Activated CD4-positive, alpha-beta T cell treated with anti-CD3 and anti-CD28 coated beads, Interleukin-2, amount 50 U/mL, for 4 hours (primary cell): Measurements from ENCODE around the gene PLCL2.

Experiments
- DNase-seq, 2 experiments: peaks; one replicate each; pipeline ENCODE4 v3.0.0-alpha.2; 2020

PLCL2 gene

DNA sequence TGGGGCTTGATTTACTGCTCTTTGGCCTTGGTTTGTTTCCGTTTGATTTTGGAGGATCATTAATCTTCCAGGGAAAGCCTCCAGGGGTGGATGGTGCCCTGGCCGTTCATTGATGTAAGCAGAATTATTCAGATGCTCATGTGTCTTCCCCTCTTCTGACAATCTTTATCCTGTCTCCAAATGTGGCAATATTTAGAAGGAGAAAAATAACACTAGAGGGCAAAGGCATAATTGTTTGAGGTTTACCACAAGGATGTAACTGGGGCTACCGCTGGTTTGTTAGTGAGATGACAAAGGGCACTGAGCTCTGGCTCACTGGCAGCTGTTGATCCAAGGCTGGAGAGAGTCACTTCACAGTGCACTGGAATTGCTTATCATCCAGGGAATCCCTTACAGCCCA, 18.2 kb upstream of the PLCL2 start:
- no peak for DNase-seq

DNA sequence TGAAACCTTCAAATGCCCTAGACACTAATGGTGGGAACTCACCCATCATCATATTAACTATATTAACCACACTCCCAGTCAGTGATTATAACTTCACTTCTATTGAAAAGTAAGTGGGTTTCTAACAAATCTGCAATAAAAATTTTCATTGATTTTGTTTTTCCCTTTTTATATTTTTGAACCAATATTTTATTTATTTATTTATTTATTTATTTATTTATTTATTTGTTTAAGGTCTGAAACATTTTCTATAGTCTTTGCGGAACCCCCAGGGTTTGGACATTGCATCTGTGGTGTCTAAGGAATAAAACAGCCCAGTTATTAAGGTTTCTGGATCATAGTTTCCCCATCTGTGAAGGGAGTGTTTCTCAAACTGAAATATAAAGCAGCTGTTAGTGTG, 16.2 kb upstream of the PLCL2 start:
- DNase-seq = no peak

DNA sequence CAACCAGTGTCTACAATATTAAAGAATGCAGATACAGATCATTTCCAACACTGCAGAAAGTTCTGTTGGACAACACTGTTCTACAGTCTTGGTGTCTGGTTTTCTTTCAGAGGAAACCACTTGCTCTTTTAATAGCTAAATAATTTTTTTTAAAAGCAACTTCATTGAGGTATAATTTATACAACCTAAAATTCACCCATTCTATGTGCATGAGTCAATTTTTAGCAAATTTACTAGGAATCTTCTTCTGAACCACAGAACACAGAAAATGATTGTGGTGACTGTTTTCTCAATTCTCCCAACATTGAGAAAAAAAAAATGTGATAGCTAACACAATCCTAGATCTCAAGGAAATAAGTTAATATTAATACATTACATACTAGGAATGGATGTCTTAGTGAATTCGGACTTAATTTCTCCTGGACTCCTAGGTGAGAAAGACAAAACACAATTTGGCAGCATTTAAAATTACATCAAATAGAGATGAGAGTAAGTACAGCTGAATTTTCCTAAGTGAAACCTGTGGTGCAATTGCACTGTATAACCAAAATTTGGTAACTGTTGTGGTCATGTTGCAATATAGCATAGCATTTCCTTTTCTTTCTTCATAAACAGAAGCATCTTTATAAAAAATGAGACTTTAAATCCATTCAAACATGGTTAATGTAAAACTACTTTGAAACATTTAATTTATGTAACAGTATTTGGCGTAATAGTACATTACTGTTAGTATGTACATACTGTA, 15.3 kb upstream of the PLCL2 start:
- no peak for DNase-seq

DNA sequence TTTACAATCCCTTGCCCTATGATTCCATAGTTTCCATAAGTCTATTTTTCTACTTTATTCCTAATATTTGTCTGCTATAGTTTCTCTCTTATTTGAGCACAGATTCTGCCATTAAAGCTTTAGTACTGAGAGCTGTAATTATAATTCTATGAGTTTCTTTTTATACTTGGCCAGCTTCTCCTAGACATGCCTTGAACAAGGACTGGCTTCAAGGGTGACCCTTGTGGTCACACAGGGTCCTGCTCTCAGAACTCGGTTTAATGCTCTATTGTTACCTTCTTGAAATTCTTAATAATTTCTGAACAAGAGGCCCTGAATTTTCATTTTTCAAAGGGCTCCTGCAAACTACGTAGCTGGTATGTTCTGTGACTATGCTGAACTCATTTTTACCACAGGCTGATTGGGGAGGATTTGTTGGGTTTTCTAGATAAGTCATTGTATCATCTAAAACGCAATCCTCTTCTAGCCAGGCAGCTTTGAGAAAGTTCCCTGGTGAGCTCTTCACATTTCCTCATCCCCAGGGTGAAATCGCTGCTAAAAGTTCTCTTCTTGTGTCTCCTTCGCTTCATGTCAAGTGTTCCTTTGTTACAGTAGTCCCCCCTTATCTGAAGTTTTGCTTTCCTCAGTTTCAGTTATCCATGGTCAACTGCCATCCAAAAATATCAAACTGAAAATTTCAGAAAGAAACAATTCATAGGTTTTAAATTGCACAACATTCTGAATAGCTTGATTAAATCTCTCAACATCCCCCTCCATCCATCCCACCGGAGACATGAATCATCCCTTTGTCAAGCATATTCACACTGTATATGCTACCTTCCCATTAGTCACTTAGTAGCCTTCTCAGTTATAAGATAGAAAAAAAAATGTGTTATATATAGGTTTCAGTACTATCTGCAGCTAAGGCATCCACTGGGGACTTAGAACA, 12.6 kb upstream of the PLCL2 start:
- DNase-seq = no peak

DNA sequence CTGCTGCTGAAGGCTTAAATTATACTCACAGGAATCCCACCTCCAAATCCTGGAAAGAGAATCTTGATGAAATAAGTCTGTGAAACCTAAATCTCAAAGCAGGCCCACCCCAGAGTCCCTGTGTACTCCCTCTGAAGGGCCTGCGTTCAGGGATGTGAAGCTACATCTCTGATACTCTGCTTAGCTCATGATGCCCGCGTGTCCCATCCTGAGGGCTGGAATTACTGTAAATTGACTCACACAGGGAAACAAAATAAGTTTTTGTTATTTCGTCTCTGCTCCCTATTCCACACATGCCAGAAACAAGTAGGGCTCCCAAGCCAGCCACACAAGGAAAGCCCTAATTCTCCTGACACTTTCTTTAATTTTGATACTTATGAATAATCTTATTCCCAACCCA, 10.9 kb upstream of the PLCL2 start:
- DNase-seq = no peak

DNA sequence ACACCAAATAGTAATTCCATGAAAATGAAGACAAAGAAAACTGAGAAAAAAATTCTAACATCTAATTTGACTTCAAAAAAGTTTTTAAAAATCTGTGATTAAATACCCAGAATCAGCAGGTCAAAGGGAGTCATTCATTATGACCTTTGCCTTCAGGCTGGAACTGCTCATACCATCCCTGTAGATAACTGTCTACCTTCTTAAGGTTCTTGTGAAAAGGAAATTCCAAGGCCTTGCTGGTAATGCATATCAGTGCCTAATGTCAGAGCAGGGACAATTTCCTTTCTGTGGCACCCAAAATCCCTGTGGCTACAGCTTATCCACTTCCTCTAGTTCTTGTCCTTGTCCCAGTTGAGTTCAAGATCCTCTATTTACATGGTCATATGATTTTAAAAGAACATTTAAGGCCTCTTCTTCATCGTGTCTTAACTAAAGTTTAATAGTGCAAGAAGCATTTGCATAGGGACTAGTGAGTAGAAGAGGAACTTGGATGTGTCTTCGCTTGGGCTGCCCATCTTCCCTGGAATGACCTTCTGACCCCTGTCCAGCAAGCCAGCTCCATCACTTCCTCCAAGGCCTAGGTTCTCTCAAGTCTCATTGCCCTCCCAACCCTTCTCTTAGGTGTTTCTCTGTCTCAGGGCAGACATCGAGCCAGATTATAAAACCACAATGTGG, 8.7 kb upstream of the PLCL2 start:
- no peak for DNase-seq

DNA sequence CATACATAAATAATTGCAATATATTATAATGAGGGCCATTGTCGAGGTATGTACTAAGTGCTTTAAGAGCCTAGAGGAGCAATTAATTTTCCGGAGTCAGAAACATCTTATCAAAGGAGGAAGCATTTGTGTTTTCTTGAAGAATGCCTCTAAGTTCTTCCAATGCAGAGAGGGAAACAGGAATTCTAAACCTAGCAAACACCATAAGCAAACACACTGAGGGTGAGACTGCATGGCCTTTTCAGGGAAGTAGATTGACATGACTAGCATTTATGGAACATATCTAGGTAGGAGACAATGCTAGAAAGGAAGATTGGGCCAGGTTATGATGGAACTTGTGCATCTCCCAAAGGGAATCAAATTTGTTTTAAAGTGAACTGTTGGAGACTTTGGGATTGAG, 7.2 kb upstream of the PLCL2 start:
- no peak for DNase-seq

DNA sequence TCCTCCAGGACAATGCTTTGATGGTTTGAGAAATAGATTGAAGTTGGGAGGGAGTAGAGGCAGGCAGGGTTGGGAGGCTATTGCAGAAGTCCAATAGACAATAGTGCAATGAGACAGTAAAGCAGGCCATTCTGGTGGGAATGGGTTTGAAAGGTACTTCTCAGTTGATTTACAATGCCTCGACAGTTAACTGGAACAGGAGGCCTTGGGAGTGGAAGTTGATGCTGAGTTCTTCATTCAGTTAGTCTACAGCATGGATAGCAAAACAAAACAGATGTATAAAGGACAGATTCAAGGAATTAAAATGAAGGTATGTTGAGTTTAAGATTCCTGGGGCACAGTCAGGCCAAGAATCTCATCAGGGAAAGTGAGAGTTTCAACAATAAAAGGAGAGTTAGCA, 6.8 kb upstream of the PLCL2 start:
- DNase-seq = no peak

DNA sequence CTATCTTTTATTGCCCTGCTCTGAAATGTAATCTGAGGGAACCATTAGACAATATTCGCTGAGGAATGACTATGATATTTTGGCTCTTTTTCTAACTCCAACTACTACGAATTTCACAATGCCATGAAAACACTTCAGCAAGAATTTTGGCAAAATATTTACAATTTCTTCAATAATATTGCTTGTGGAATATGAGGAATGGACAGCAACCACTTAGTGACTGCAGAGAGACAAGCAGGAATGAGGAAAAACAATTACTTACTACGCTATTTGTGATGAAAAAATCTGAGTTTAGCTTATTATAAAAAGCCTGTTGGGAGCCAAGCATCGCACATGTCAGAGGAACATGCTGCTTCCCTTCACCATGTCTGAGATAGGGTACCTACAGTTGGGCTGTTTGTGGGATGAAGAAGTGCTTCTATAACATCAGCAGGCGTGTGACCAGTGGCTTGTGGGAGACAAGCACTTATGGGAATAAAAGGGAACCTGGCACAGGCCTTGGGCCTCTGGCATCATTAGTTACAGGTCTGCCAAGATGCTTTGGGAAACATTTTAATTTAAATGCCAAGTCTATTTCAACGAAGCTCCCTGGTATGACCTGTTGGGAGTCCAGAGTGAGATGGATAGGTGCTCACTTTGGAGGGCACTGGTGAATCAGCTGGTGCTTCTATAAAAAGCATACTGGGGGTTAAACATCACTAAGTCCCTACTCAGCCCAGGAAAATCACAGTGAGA, 2.7 kb upstream of the PLCL2 start:
- no peak for DNase-seq

DNA sequence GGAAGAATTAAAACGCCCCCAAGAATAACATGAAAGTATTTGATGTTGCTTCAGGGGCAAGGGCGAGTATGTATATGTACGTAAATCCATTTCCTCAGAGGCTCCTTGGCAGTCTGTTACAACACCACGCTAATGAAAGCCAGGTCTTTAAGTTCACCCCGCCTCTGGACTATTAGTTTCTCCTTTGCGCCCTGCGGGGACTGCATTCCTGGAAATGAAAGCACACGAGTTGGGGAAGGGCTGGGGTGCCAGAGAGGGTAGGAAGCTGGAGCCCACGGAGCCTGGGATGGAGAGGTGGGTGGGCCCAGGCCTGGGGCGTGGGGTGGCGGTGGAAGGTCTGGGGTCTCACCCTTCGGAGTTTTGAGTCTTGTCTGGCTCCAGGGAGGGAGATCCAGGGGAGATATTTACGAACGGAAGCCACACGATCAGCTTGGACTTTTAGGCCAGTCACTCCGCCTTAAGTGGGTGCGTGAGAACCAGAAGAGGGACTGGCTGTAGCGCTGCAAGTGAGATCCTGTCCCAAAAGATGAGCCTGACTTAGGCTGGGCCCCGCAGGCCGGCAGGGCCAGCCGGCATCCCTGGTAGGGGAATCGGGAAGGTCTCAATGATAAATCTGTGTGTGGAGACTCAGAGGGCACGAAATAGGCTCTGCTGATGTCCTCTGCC, 1.6 kb upstream of the PLCL2 start:
- DNase-seq = no peak

DNA sequence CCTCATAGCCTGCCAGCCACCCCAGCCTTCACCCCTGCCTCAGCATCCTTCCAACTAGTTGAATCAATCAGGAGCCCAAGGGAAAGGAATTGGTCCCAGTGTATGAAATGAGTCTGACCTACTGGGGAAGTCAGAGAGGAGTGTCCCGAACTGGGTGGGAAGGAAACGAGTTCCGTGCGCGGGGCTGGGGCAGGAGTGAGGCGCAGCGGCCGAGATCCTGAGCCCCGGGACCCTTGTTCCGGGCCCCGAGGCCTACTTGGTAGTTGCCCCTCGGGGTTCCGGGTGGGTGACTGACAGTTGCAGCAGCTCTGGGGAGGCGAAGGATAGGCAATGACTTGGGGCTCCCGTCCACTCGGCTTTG, 1.1 kb upstream of the PLCL2 start:
- DNase-seq = no peak

DNA sequence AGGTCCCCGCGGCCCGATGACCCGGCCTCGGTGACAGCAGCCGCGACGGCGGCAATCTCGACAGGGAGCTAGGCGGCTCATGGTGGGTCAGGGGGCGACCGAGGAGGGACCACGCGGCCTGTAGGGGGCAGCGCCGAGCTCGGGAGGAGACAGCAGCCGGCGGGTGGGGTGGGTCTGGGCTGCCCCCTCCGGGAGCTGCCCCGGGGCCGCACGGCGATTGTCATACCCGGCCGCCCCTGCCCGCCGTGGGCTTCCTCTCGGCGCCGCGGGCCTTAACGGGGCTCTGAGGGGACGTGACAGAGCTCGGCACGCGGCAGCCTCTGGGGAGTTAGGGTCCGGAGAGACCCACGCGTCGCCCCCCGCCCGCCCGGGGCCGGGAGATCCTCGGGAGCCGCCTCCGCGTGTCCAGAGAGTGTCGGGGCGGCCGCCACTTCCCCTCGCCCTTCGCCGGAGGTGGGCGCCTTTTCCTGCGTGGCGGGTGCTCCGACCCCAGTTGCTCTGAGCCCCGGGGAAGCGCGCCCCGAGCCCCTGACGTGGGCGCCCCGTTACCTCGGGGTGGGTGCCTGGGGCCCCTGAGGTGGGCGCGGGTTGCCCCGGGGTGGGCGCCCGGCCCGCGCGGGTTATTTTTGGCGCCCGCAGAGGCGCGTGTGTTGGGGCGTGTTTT, 539 bp upstream of the PLCL2 start:
- peak; percentile 71 to 72 for DNase-seq

DNA sequence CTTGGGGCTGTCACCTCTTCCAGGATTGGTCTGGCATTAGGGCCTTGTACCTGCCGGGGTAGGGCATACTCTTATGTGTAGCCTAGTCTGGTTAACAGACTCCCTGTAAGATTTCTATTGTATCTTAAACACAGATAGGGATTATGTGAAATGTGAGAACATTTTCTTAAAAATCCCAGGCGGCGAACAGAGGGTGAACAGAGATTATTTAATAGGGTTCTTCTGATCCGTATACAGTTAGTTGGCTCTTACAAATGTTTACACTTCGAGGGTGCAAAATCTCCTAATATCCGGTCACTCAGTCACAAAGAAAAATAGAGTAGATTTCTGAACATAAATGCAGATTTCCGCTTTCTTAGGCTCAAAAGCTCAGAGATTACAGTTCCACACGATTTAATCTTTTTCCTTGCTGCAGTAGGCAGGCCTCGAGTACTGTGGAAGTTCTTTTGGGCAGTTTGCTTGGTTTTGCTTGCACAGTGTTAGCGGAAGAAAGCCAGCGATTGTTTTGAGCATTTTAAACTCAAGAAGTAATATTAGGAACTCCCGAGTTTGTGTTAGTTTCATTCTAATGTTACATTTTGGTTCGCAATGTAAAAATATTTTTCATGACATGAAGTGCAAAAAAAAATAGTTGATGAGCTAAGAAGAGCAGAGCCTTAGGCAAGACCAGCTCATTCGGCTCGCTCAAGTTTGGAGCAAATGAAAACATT, 993 bp downstream of the PLCL2 start:
- no peak for DNase-seq

DNA sequence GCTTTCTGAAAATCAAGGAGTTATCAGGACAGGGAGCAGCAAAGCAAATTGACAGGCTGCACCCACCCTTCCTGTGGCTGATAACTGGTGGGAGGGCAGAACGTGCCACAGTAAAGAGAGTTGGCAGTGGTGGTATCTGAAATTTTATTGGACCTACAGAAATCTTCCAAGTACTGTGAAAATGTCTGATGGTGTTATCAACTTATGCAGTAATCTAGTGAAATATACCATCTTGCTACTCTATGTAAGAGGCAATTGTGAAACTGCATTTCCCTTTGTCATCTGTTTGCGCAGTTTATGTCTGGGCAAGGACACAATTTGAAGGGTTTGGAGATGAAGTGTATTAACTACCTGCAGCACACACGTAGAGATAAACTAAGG, 1.5 kb downstream of the PLCL2 start:
- no peak for DNase-seq

DNA sequence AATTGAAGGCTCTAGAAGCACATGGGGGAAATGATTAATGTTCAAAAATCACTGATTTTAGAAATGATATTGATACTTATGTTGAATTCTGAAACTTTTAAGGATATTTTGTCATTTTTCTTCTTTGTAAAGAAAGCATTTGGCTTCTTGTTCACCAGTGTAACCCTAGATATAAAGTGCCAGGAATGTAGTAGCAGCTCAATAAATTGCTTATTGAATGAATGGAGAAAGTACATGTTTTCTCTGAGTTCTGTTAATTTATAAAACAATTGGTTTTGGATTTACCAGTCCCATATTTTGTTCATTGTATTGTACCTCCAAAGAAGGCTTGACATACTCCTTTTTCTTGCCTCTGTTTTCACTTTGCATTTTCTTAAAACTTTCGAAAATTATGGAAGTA, 2.4 kb downstream of the PLCL2 start:
- DNase-seq = no peak

DNA sequence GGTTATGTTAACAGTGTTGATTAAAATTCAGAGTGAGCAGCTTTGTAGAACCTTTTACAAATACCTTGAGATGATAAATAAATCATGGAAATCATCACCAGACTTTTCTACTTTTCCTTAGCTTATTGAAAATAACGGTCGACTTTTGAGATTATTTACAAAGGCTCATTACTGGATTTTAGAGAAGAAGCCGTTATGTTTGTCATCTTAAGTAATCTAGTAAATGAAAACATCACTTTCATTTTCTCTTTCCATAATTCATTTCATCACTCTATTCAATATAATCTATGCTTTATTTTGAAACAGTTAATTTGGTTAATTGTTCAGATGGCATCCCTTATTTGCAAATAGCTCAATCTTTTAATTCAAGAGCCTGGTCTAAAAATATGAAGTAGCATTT, 3.6 kb downstream of the PLCL2 start:
- no peak for DNase-seq

DNA sequence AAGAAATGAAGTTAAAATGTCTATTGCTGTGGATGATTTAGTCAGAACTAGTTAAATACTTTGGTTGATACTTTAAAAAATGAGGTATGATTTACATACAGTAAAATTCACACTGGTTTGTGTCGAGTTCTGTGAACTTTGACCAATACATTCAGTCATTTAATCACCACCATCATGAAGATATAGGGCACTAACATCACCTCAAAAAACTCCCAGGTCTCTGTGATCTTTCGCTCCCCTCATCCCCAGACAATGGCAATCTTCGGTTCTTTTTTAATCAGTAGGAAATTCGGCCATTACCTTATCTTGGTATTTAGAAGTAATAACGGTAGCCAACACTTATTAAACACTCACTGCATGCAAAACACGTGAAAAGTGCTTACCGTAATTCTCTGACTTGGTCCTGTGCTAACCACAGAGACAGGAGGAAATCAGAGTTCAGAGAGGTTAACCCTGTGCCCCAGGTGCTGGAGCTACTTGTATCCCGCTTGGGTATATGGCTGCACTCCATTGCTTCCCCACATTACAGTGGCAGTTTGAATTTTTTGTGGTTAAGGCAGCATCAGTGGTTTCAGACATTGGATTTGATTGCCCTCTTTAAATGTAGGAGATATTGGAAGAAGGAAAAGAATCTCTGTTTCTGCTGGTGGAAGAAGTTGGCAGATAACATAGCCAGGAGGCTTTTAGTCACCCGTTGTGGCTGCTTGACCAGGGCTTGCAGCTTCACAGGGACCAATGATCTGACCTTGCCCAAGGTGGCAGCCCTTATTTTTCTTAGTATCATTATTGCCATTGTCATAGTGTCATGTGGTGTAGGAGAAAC, 4.2 kb downstream of the PLCL2 start:
- DNase-seq = no peak

DNA sequence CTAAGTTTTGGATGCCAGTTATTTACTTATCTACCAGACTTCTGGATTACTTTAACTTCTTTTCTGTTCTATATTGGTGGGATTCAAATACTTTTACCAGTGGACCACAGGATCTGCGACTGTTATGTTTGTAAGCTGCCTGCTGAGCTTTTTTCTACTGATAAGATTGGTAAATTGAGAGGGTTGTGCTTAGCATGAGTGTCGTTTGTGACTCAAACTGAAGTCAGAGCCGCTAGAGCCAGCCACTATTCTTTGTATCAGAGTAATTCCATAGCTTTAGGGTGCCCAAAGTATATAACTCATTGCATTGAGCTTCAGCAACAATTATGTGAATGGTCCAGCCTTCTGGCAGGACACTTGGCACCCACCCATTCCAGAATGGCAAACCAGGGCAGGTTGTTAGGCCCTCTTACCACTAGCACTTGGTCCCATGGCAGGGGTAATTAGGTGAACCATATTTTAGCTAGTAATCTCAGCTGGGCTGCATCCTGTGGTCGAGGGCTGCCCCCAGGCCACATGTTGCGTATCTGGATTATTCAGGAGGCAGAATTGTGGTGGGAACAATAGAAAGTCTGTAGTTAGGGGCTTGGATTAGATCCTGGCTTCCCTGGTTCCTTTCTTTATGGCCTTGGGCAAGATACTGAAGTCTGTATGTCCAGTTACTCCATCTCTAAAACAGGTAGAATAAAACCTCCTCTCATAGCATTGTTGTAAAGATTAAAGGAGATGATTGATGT, 6.0 kb downstream of the PLCL2 start:
- DNase-seq = no peak

DNA sequence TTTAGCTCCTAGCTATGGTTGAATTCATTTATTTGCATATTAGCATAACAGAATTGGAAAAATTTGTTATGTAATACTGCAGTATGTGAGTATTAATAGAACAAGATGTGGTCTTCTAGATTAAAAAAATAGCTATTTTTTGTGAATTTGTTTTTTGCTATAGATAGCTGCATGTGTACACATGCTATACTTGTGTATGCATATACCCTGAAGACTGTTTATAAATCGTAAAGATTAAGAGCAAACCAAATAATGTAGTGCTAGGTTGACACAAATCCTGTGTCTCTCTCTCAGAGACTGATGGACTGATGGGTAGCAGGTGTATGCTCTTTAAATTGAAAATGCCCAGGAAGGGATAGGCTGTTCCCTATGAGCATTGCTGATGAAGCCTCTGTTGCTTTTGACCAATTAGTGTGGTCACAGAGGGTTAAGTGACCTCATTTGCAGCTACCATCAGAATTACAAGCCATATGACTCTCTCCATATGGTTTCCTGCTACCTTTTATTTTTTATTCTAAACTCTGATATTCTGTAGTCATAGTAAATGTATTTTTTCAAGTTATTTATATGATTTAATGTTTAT, 9.0 kb downstream of the PLCL2 start:
- no peak for DNase-seq
